GM21447 (cell line): ENCODE data around the gene BTAF1.
A peak's percentile ranks its signal among the peaks of the same experiment; 100 is the strongest.

Source experiments
- ATAC-seq: cut with Tn5 transposase; IDR thresholded peaks from one replicate; pipeline ENCODE4 v1.9.1; 2021; ENCODE audit not compliant: unreplicated experiment

The BTAF1 gene

DNA sequence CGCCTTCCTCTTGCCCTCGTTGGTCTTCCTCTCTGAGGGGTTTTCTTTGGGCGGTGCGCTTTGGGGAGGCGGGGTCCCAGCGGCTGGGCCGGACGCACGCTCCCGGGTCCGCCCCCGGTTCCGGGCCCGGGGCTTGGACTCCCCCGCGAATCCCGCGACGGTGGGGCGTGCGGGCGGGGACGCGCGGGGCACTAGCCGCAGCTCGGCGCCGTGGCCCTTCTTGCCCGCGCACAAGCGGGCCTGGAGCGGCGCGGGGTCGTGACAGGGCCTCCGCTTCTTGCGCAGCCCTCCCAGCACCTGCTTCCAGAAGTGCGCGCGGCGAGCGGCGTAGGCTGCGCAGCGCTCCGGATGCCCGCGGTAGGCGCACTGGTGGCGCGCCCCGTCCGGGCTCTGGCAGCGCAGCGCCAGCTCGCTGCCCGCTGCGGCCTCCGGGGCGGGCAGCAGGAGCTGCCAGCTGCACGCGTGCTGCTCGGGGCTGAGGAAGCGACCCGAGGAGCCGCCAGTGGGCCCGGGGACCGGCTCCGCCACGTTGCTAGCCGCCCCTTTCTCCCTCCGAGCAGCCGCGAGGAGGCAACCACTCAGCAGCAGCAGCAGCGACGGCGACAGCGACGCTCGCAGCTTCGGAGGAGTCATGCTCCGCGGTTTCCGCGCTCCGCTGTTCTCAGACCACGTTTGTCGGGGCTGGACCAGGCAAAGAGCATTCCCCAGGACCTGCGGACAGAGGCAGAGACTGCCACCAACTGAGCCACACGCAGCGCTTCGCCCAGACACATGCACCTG is 15.0 kb upstream of the BTAF1 start:
- peak; percentile 89 for ATAC-seq

DNA sequence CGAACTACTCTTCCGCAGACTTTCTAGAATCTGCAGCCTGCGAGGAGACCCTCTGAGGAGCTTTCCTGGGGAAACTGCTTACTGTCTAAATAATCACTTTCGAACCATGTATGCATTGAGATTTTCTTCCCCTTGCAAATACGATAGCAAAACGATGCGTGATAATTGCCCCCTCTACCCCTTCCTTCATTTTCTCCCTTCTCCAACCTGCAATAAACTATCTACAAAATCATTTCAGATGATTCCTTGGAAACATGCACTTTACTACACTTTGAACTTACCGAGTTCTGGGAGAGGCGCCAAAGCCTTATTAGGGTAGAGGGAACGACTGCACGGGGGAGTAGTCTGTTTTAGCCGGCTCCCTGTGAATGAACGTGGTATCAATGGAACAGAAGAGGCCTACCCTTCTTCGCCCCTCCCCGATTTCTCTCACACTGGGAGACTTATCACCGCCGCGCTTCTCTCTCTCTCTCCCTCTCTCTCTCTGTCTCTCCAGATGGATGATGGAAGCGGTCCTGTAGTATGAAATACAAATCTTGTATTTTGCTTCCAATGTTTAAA is 14.4 kb upstream of the BTAF1 start, which contains the start of gene FGFBP3:
FGFBP3 (minus strand) TSS at position 370 of the 561 bp plus-strand sequence. CDS start 517 bp downstream, outside the sequence.
- no peak for ATAC-seq

DNA sequence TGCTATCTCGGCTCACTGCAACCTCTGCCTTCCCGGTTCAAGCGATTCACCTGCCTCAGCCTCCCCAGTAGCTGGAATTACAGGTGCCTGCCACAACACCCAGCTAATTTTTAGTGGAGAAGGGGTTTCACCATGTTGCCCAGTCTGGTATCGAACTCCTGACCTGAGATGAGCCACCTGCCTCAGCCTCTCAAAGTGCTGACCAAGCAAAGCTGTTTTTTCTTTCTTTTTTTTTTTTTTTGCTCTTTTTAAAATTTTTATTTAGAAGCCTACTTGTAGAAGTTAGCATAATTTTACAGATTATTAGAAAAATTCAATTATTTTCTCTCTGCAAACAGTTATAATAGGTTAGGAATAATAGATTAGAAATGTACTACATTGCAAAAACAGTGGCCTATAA is 13.1 kb upstream of the BTAF1 start:
- no peak for ATAC-seq

DNA sequence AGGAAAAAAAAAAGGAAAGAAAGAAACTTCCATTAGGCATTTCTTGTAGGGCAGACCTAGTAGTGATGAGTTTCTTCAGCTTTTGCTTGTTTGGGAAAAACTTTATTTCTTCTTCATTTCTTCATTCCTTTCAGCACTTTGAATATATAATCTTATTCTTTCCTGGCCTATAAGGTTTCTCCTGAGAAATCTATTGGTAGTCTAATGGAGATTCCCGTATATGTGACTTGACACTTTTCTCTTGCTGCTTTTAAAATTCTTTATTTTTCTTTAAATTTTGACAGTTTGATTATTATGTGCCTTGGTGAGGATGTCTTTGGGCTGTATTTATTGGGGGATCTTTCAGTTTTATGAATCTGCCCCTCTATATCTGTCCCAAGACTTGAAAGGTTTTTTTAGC is 3.9 kb upstream of the BTAF1 start:
- ATAC-seq = no peak

DNA sequence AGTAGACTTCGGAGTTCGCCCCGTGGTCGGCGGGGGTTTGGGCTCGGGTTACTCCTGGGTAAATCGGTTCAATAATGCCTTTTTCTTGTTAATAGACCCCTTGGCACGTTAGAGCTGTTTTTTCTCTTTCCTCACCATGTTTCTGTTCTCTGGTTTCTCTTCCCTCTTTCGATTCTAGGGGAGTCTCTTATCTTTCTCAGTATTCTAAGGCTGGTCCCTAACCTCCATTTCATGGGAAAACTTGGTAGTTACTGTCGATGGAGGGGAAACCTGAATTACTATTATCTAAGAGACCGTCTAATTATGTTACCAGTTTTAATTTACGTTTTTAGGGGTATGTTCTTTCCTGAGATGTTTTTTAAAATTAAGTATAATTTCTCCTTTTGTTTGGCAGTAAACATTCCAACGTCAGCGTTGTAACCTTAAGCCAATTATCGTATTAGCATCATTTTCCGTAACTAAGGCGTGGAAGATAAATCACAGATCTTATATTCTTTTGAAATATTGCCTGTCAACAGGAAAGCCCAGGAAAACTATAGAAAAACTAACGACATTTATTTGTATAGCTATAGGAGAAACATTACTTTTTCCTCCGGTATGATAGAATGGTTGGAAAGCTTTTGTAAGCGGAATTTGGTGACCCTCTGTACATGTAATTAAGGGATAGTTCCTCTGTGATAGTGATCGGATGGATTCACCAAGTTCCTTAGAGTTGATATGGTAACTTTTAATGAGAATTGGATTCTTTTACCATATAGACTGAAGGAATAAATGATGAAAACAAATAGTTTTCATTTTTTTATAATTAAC is 847 bp downstream of the BTAF1 start:
- peak; percentile 29 for ATAC-seq

DNA sequence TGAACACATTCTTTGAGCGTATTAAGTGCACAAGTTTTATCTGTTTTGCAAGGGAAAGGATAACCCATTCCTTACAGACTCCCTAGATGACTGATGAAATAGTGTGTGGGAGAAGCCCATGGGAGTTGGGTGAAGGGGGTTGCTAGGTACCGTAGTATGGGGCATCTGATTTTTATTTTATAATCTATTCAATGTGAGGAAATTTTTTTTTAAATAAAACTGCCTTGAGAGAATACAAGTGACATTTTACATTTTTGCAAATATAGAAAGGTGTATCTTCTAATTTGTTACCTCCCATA is 1.4 kb downstream of the BTAF1 start:
- no peak for ATAC-seq

DNA sequence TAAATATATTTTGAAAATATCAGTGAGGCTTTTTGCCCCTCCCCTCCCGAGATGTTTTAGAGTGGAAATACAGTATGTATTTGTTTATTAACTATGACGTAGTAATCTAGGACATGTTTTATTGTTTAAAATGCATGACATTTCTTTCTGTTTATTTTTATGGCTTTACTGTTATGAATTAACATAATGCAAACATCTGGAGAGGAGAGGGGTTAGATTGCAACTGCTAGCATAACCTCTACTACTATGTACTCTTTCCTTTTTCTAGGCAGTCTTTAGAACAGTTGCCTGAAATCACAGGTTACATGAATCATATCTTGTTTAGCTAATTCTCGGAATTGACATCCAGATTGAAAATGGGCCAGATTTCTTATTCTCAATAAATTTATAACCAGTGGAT is 7.4 kb downstream of the BTAF1 start:
- no peak for ATAC-seq

DNA sequence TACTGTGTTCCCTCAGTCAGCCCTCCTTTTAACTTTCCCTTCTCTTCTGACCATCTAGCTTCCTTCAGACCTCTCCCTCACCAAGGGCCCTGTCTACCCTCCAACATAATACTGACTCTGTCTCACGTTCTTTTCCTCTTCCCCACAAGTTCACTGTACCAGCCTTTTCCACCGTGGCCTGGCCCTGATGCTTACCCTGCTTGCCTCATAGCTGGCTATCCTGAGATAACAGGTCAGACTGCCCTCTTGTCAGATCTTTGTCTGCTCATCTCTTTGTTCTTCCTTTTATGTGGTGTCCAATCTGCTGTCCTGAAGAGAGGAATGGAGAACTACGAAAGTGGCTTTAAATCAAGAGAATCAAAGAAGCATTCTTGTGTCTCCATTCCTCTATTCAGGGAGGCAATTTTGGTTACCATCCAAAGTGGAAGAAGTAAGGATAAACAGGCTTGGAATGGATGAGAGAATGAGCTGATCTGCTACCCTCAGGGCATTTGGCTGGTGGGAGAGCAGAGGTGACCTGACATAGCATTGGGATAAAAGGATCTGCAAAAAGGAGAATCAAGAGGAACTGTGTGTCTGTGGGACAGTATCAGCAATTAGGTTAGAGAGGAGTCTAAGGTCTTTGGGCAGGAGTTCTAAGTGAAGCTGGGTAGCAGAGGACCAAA is 8.1 kb downstream of the BTAF1 start:
- no peak for ATAC-seq

DNA sequence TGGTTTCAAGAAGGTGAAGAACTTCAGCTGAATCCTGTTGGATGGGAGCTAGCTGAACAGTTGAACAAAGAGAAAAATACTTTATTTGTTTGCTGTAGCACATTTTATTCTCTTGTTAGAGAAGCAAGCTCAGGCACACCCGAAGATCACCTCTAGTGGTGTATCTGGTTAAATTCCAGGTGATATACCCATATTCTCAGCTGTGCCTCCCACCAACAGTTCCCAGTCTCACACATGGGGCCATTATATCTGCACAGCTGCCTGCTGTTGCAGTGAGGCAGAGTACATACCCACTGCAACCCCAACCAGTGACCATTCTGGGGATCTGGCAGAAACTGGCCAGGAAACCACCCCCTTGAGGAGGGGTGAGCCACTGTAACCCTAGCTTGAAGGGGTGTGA is 9.2 kb downstream of the BTAF1 start:
- no peak for ATAC-seq

DNA sequence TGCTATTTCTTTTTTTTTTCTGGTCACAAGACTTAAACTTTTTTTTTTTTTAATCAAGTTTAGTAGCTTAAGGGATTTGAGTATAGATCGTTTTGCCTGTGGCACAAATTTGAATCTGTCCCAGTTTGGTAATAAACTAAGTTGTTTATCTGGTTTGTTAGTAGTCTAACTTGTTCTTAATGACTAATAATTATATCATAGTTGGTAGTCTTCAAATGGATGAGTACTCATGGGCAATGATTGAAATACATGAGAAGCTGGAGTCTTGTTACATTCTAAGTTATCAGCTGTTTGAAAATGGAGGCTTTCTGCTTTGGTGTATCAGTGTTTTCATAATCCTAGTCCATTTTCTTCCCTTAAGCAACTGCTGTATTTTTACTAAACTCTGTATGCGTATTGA is 12.3 kb downstream of the BTAF1 start:
- no peak for ATAC-seq

DNA sequence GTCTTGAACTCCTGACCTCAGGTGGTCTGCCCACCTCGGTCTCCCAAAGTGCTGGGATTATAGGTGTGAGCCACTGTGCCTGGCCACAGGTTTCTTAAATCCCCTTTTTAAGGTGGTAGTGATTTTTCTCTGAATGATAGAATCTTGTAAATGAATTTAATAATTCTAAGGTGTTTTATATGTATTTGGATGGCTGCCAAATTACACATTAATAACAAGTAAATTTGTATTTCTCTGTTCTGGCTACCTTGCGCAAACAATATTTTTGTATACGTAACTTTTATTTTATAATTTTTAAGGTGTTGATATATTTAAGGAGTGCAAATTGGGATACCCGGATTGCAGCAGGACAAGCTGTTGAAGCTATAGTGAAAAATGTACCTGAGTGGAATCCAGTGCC is 16.1 kb downstream of the BTAF1 start:
- no peak for ATAC-seq

DNA sequence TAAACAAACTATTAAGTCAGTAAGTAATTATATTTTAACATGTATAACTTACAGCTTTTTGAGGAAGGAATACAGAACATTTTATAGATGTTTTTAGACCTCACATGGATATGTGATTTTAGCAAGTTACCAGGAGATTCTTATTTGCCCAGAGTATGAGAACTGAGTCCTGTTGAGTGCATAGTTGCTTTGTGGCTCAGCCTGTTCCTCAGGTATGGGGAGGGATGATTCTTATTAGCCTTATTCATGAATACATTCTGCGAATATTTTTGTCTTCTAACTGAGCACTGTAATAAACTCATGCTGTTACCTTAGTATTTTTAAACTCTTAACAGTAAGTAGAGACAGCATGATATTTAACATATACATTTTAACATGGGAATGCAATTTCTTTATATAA is 17.9 kb downstream of the BTAF1 start:
- ATAC-seq = no peak

DNA sequence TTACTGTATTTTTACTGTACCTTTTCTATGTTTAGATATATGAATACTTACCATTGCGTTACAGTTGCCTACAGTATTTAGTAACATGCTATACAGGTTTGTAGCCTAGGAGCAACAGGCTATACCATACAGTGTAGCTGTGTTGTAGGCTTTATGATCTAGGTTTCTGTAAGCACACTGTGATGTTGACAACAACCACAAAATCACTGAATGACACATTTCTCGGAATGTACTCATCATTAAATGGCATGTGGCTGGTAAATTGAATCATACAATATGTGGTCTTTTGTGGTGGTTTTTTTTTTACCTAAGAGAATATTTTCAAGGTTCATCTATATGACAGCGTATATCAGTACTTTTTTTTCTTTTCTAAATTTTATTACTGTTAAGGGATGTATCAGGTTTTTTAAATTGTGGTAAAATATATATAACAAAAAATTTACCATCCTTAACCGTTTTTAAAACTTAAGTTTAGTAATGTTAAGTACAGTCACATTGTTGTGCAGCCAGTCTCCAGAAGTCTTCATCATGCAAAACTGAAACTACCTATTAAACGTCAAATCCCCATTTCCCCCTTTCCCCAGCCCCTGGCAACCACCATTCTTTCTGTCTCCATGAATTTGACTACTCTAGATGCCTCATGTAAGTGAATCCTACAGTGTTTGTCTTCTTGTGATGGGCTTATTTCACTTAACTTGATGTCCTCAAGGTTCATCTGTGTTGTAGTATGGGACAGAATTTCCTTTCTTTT is 21.5 kb downstream of the BTAF1 start:
- ATAC-seq = no peak

DNA sequence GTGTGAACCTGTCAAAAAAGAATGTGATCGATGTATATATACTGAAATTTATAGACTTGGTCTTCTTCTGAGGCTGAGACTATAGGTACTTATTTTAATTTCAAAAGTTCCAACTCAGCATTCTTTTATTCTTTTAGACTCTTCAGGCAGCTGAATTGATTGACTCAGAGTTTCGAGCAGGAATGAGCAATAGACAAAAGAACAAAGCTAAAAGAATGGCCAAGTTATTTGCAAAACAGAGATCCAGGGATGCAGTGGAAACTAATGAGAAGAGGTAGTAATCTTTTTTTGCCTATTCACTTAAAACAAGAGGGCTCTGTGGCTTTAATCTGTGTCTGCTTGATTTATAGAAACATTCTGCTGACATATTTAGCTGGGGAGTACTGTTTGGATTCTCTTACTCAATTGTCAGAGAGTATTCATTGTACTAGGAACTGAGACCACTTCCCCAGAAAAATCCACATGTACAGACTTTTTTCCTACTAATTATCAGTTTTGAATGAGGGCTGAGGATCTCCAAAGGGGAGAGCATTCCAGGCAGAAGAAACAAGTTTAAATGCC is 30.1 kb downstream of the BTAF1 start:
- ATAC-seq = no peak

DNA sequence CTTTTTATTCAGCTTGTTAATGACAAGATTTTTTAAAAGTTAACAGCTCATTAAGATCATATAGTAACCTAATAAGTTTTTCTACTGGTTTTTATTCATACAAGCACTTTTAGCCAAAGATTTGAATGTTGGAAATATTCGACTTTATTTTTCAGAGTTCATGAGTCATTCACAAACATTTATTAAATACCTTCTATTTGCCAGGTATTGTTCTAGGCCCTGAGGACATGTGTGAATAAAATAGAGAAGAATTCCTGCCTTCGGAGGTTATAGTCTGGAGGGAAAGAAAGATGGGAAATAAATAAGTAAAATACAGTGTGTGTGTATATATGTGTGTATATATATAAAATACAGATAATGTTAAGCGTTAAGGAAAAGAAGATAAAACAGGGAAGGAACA is 31.5 kb downstream of the BTAF1 start:
- ATAC-seq = no peak

DNA sequence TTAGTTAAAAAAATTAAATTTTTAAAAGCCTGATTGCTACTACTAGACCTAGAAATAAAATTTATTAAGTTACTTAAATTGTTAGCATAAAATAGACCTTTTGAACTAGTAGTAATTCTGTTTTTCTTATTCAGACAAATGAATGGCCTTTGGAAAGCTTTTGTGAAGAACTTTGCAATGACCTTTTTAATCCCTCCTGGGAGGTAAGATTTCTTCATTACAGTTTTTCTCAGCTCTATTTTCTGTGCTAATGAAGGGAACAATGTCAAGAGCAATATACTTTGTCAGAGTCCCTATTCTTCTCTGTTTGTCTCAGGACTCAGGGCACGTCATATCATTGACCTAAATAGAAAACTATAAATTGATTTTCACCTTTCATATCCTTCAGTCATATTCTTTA is 33.5 kb downstream of the BTAF1 start:
- ATAC-seq = no peak

DNA sequence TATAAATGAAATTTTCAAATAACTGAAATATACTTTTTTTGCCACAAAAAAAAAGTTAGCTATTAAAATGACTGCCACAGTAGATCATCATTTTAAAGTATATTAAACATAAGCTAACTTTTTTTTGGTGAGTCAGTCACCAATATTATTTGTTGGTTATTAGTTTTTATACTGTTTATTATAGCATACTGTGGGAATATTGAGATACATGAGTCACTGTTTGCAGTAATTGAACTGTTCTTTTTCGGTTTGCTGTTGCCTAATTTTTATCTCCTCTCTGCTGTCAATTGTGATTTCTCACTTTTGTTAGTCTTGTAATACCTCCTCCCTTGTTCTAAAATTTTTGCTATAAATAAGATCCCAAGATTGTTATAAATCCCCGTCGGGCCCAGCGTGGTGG is 45.7 kb downstream of the BTAF1 start:
- ATAC-seq = no peak

DNA sequence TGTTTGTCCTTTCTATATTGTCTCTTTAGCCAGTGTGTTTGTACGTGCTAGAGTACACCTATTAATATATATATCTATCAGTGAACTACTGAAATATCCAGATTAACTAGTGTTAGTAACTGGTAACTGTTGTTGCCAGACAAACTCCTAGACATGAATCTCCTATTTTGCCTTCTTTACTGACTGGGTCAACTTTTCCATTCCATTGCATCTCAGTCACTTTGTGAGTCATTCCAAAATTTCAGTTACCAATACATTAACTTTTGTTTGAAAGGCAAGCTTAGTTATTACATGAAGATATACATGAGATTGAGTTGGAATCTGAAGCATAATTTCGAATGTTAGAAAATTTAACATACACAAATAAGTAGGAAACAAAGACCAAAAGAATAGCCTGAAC is 51.4 kb downstream of the BTAF1 start:
- ATAC-seq = no peak

DNA sequence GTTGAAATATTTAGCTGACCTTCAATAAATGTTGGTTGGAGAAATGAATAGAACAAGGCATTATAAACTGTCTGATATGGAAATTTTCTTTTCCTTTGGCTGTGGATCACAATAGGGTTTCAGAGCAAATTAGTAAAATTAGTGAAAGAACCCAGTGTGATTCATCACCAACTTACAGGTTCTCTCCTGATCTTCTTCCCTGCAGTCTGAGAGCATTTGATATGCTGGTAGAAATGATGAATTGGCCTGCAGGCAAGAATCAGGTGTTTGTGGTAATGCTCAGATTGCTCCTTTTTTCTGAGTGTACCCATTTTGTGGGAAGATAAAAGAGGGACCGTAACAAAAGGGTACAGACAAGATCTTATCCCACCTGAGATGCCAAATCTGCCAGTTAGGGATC is 51.9 kb downstream of the BTAF1 start:
- ATAC-seq = no peak

DNA sequence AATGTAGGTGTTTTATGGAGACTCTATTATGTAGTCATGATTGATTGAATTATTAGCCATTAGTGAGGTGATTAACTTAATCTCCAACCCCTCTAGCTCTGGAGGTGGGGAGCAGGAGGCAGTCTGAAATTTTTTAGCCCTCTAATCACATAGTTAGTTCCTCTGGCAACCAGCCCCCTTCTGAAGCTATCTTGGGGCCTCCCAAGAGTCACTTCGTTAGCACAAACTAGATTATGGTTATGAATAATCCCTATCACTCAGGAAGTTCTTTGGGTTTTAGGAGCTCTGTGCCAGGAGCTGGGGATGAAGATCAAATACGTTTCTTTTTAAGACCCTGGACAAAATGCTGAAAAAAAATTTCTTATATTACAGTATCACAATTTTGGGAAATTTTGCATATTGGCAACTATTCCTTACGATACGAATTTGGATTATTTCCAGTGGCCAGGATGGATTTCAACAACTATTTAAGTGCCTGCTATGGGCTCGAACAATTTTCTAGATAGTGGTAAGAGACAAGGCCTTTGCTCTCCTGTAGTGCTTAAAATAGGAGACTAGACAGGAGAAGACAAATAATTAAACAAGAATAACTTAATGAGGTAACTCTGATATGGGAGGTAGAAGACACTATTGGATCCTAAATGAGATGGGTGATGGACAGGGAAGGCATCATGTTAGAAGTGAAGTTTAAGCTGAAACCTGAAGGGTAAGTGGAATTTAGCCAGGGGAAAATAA is 52.9 kb downstream of the BTAF1 start:
- no peak for ATAC-seq
